Thyroid gland (tissue), 4 donors: Measurements from ENCODE around the gene RAD1.

ENCODE experiments used
- POLR2A ChIP-seq, 2 donors: fragments of 450-650 bp; IDR thresholded peaks; one replicate each; pipeline ENCODE4 v1.6.1; 2017; ENCODE audit warnings: antibody characterized with exemption in 2 of 2, mild to moderate bottlenecking in 2 of 2, moderate library complexity in 1 of 2
- TF ChIP-seq, protein P1 (sequence below), 6 experiments: fragments of 200-600 bp in 3 of 6; fragments of 450-650 bp in 3 of 6; sonication (generic) in 3 of 6; IDR thresholded peaks; one replicate each; pipeline ENCODE4 v1.5.1; 2016 to 2019; ENCODE audit warnings: antibody characterized with exemption in 6 of 6, mild to moderate bottlenecking in 2 of 6, inconsistent platforms in 1 of 6, moderate library complexity in 1 of 6

DNA sequence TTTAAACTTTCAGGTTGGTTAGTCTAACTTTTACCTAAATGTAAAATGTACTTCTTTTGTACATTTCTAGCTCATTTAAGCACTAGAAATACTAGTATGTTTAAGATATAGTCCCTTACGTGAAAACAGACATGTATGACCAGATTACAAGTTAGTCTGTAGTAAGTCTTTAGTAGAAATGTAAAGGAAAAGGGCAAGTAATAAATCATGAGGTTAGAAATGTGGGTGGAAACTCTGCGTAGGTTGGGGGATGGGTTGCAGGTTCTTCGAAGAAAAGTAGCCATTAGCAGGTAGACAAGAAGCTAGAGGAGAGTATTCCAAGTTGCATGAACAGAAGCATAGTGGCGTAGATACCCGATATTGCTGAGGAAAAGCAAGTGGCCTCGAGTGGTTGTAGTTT, 22.9 kb downstream of the RAD1 start:
- TF ChIP-seq POLR2A (IDR thresholded peaks at IDR 0.05) = no peak
- TF ChIP-seq, protein P1, sequence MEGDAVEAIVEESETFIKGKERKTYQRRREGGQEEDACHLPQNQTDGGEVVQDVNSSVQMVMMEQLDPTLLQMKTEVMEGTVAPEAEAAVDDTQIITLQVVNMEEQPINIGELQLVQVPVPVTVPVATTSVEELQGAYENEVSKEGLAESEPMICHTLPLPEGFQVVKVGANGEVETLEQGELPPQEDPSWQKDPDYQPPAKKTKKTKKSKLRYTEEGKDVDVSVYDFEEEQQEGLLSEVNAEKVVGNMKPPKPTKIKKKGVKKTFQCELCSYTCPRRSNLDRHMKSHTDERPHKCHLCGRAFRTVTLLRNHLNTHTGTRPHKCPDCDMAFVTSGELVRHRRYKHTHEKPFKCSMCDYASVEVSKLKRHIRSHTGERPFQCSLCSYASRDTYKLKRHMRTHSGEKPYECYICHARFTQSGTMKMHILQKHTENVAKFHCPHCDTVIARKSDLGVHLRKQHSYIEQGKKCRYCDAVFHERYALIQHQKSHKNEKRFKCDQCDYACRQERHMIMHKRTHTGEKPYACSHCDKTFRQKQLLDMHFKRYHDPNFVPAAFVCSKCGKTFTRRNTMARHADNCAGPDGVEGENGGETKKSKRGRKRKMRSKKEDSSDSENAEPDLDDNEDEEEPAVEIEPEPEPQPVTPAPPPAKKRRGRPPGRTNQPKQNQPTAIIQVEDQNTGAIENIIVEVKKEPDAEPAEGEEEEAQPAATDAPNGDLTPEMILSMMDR (IDR thresholded peaks at IDR 0.05) = no peak
